CD4-positive, alpha-beta T cell treated with Interleukin-6 at 100 ng/mL for 8 hours (primary cell): ENCODE results near the gene DPP10.
"Not testable (repeated sequence)": the region's sequence is repeated elsewhere in the genome, so short reads cannot be mapped to it uniquely, and the experiment has no call there.

ENCODE experiments used
- DNase-seq: peaks from one replicate; pipeline ENCODE4 v3.0.0-alpha.2; 2020; ENCODE audit warnings: mixed read lengths, low spot score

Gene DPP10

DNA sequence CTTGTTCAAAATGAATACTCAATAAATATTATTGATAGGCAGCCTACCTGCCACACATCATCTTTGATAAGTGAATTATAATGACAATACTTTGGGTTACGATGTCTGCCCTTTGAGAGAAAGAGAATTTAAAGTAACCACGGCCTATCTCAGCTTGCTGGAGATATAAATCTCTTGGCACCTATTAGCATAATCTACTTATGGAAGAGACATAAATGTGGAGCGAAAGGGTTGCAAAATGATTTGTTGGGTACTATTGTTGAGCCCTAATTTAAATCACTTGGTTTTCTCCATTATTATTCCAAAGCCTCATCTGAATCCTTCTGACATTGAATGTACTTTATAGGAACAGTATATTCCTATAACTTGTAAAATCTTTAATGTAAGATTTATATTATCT is 520.1 kb downstream of the DPP10 start:
- DNase-seq: no peak

DNA sequence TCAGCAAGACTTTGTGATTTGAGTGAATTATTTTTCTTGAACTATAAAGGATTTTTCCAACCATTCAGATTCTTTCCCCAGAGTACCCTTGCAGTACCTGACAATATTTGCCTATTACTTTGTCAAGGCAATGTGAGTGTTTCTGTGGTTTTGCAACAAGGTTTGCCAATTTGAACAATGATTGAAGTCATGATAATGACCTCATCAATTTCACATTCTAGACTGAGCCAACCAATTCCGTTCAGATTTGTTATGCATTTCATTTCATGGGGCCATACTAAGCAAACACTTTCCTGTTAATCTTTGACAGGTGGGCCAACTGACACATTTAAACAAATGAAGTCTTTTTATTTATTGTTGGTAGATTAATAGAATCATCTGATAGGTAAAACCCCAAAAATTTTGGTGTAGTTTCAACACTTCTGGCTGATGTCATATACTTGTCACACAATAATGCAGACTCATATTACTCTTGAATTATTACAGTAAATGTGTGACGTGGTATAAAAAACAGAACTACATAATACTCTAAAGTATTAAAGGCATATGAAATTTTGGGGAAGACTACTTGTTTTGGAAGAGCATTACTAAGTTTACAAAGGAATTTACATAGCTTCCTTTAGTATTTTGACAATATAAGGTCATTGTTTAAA is 526.4 kb downstream of the DPP10 start:
- DNase-seq: no peak

DNA sequence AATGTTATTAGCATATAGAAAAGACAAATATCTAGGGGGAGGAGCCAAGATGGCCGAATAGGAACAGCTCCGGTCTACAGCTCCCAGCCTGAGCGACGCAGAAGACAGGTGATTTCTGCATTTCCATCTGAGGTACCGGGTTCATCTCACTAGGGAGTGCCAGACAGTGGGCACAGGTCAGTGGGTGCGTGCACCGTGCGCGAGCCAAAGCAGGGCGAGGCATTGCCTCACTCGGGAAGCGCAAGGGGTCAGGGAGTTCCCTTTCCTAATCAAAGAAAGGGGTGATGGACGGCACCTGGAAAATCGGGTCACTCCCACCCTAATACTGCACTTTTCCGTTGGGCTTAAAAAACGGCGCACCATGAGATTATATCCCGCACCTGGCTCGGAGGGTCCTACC is 561.9 kb downstream of the DPP10 start:
- not testable (repeated sequence) for DNase-seq

DNA sequence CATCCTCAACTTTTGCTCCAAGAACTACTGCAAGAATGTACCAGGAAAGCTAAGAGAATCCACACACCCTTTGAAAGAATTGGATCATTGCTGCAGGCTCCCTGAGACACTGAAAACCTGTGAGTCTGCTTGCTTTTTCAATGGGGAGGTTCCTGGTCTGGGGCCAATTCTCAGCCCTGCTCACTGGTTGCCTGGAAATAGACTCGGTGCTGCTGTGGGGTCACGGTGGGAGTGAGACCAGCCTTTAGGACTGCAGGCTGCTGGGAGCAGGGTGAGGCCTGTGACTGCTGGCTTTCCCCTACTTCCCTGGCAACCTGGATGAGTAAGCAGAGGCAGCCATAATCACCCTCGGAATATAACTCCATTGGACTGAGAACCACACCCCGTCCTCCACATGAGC is 569.3 kb downstream of the DPP10 start:
- no peak for DNase-seq

DNA sequence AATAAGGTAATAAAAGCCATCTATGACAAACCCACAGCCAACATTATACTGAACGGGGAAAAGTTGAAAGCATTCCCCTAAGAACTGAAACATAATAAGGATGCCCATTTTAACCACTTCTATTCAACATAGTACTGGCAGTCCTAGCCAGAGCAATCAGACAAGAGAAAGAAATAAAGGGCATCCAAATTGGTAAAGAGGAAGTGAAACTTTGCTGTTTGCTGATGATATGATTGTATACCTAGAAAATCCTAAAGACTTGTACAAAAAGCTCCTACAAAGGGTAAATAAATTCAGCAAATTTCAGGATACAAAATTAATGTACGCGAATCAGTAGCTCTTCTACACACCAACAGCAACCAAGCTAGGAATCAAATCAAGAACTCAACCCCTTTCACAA is 579.6 kb downstream of the DPP10 start:
- not testable (repeated sequence) for DNase-seq

DNA sequence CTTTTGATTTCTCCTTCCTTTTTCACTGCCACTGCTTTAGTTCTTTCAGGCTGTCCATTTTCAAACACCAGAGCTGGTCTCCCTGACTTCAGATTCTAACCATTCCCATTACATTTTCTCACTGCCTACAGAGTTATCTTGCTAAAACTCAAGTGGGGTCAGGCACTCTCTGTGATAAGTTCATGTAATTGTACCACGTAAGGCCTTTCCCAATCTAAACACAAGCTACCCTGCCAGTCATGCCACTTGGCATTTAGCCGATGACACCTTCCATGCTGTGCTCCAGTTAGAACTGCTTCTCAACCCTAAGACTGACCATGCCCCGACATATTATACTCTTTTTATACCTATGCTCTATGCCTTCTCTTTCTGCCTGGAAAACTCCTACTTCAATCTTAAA is 592.4 kb downstream of the DPP10 start:
- no peak for DNase-seq

DNA sequence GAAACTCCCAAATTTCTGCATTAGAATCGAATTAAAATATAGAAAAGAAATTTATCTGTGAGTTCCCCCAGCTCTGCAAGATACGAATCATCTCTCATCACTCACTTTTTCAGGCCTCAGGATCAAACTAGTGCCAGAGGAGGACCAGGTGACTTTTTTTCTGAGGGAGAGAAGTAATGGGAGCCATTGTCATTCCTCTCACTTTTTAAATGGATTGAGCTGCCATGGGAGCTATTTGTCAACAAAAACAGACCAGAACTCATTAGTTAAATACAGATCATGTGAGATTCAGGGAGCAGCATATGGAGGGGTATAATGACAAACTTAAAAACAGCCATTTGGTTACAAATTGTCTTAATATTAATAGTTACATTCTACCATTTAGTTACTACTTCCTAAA is 594.4 kb downstream of the DPP10 start:
- no peak for DNase-seq

DNA sequence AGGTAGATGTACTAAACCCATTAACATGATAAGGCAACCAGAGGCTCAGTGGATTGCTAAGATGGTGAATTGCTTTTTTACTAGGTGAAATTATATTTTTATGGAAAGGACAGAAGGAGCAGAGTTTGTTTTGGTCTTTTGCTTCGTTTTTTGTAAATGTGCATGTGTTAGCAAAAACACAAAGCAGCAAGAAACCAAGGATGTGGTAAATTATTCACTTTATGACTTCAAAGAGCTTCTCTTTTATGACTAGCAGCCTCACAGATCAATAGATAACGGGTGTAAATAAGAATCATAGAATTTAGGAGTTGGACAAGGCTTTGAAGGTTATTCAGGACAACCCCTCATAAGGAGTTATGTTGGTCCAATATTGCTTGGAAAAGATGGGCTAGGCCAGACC is 615.0 kb downstream of the DPP10 start:
- no peak for DNase-seq

DNA sequence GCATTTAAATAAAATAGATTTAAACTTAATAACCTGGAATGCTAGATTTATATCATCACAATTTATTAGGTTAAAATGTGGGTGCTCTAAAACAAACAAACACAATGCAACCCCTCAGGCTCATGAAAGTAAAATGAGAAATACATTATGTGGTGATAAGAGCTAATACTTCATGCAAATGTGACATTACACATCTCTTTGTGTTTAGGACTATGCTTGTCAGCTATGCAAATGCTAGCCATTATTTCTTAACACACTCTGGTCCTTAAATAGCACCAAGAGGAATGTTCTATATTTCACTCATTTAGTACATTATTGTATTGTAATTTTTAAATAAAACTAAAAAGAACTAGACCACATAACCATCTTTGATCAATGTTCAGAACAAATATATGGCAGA is 627.6 kb downstream of the DPP10 start:
- DNase-seq: no peak

DNA sequence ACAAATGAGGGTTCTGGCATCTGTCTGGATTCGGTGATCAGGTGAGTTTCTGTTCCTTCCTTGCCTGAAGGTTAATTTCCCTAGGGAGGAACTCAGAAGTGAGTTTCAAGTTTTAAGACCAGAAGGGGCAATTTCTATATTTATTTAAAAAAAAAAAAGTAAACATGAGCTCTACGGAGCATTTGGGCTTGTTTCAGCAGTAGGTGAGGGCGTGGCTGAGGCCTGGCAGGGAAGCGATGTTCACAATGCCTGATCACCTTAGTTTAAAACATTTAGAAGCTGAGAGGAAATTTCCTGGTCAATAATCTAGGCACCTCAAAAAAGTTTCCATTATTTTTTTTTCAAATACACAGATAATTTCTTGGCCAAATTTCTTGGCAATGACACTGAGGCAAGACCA is 629.1 kb downstream of the DPP10 start:
- DNase-seq: no peak

DNA sequence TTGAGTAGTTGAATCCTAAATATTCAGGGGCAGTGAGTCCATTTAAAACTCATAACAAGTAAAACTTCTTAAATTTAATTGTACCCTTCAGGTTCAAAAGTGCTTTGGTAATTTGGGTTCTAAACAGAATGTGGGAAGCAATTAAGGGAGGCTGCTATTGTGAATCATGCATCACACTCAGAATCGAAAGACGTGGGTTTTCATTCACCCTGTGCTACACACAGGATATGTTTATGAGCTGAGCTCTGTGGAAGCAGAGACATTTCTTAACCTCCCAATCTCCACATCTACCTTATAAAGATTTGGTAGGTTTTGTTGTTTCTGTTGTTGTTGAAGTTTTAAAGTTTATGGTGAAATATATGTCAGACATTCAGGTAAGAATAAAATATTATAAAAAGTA is 633.4 kb downstream of the DPP10 start:
- no peak for DNase-seq

DNA sequence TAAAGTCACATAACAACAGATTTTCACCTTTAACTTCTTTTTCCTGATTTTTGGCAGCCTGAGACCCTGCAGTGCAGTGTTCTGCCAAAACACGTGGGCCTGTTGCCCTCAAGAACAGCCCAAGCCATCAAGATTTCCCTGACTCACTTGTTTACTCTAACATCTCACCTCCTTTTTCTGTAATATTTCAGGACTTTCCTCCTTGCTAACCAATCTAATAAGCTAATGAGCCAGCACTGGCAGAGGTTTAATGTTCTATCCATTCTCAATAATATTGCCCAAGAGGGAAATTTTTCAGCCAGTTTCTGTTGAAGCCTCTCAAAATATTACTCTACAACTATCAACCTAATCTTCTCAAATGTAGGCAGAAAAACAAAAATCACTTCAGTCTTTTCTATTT is 635.2 kb downstream of the DPP10 start:
- no peak for DNase-seq

DNA sequence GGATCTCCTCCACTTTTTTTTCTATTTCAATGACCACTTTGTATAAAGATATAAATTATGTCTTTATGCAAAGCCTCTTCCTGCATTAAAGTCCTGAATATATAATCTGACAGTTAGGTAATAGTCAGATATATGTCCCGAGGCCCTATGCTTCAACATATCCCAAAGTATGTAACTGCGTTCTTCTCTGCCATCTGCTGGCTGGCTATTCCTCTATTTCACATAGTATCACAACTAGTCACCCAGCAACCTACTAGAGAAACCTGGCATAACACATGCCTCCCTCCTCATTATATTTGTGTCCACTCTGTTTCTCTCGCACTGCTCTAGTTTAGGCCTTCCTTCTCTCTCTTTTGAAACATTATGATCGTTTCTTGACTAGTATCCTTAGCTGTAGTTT is 640.8 kb downstream of the DPP10 start:
- DNase-seq: no peak

DNA sequence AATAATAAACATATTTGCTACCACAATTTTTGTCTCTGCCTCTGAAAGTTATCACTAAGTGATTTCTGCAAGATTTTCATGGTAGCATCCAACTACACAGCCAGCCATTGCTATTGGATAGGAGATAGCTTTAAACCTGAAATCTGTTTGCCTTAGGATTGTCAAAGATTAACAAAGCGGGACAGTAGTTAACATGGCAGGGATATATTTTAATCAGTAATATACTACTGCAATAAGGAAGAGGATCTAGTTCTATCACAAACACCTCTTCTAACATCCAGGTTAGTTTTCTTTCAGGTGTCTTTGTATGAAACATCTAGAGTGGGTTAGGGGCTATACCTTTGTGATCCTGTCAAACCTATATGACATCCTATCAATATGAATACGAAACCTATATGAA is 641.3 kb downstream of the DPP10 start:
- no peak for DNase-seq

DNA sequence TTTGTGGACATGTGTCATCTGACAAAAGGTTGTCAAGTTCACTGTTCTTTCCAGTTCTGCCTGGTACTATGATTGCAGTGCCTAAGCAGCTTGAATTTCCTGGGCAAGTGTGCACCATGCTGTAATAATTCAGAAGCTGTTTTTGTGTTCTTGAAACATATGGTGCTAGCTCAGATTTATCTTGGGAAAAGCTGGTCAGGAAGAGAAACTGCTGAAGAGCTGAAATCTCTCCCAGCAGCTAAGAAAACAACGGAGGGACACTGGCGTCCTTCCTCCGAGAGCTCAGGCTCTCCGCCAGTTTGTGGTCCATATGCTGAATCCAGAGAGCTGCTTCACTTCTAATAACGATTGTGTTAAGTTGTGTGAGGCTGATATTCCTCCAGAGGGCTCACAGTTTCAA is 642.0 kb downstream of the DPP10 start:
- DNase-seq: no peak

DNA sequence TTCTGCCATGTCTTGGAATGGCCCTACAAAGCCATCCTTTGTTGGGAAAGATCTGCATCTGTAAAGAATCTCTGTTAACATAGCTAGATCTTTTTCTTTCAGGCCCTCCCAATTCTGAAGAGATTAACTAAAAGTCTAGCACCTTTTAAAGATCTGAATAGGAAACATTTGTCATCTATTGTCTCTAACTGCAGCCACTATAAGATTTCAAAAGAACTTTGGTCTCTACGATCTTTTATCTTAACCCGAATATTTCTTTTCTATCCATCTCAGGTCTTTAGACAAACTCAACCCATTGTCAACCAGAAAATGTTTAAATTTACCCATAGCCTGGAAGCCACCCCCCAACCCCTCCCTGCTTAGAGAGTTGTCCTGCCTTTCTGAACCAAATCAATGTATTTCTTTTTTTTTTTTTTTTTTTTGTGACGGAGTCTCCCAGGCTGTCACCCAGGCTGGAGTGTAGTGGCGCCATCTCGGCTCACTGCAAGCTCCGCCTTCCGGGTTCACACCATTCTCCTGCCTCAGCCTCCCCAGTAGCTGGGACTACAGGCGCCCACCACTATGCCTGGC is 643.7 kb downstream of the DPP10 start:
- DNase-seq: not testable (repeated sequence)

DNA sequence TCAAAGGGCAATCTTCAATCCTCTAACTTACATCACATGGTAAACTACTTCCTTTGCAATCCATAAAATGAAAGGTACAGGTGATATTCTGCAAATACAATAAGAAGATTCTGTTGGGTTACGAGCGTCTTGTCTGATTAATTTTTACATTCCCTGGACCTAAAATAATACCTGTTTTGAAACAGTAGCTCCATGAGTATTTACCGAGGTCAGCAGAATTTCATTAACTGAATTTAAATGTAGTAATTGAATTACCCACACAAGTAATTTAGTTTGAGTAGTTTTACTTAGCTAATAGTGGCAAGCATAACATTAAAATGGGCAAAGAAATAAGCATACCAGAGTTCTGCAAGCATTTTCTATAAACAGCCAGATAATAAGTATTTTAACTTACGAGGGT is 652.0 kb downstream of the DPP10 start:
- no peak for DNase-seq

DNA sequence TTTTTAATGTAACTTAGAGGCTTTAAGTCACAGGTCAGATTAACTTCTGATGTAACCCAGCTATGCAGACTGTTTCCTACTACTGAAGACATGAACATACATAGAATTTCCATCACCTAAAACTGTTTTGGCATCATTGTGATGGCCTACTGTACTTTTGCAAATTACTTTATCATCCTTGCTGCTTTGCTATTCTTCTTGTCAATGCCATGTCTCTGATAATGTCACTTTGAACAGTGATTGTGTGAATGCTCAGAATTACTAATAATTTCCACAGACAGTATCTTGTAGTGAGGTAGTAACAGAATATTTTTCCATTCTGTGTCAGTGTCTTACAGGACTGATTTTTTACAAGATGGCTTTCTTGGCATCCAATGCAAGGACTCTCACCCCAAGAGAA is 663.5 kb downstream of the DPP10 start:
- DNase-seq: no peak

DNA sequence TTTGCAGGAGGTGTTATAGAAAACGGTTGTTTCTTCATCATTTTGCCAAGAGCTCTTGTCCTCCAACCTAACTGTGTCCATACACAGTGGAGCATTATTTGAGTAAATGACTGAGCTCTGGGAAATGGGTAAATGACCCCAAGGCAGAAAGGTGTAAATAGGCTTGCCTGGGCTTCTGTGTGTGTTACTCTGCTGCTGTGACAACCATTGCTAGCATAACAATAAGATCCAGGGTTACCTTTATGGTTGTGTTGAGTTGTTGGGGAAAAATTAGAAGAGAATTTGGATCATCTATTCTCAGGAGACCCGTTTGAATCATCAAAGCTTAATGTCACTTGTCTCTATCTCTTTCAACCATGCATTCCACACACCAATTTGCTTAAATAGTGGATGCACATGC is 672.7 kb downstream of the DPP10 start:
- no peak for DNase-seq

DNA sequence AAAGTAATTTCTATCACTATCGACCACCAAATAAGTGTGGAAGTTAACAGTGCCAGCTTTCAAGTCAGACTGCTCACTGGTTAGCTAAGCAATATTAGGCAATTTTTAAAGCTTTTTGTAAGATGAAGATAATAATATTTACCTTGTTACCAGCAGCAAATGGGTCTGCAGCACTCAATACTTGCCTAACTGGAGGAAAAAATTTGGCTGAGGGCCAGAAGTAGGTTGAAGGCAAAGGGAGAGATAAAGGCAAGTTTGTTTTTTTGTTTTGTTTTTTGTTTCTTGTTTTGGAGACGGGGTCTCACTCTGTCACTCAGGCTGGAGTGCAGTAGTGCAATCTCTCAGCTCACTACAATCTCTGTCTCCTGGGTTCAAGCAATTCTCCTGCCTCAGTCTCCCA is 675.9 kb downstream of the DPP10 start:
- no peak for DNase-seq

DNA sequence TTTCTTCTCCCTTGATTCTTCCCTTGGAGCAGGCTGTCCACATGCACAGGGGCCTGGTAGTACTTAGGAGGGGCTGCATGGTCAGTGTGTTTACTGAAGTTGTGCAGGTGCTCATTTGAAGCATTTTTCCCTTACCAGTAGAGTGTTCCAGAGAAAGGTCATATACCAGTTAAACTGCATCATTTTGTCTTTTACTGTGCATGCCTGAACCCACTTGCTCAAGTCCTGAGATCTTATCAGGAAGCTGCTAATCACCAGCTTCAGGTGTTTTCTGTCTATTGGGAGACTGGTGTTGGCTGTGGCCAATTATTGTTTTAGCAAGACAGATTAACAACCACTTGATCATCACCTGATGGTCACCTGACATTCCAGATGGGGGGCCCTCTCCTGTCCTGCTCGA is 676.6 kb downstream of the DPP10 start:
- DNase-seq: no peak

DNA sequence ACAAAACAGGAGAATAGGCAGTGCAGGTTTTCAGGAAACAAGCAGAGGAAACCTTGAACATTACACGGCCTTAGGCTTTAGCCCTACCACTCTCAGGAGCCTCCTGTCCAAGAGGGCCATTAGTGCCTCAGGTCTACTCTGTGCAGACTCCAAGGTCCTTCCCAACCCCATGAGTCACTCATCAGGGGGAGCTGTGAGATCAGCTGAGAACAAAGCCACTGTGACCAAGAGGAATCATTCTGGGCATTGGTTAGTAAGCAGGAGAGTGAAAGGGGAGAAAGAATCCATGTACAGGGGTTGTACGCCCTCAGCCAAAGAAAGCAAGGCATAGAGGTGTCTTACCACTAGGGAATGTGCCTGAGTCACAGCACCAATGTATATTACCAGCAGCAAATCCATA is 680.3 kb downstream of the DPP10 start:
- DNase-seq: no peak

DNA sequence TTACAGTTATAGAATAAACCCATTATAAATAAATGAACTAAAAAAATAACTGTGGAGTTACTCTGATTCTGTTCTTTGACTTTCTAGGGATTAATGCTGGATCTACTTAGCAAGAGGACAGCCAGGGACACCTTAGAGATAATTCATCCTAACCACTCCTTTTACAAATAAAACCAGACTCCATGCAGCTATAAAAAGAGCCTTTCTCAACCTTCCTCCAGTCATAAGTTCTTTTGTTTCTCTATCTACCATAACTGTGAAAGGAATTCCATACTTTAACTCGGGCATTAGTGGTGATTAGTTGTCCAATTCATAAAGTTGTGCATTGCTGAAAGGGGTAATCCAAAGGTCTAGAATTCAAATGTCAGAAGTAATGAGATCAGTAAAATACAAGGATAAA is 682.4 kb downstream of the DPP10 start:
- DNase-seq: no peak

DNA sequence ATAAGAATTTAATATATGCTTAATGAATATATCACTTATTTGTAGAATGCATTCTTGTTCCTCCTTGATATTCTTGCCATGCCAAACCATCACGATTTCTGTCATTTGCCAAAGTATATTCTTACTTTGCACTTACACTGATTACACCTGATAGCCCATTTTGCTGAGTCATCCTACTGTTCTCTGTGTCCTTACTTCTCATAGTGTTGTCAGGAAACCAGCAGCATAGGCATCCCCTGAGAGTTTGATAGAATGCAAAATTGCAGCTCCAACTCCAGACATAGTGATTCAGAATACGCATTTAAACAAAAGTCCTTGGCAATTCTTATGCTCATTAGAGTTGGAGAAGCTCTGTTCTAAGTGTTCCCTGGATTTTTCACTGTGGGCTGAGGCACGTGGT is 687.1 kb downstream of the DPP10 start:
- no peak for DNase-seq
